ENCODE data around the gene TCF12.

TCF12 gene

GRCh38 chr15:57185507-57186074 lies 267.1 kb downstream of the TCF12 start:
- DNase-seq: no peak

GRCh38 chr15:57189466-57189865 lies 271.0 kb downstream of the TCF12 start:
- no peak for DNase-seq

- no peak for DNase-seq
These were observed 271.8 kb downstream of the TCF12 start for GRCh38 chr15:57190208-57190607.

- DNase-seq: no peak
These were observed 274.7 kb downstream of the TCF12 start for GRCh38 chr15:57193161-57193560.

- no peak for DNase-seq
These were observed 276.9 kb downstream of the TCF12 start for GRCh38 chr15:57195326-57195725.

- no peak for DNase-seq
These were observed 278.4 kb downstream of the TCF12 start for GRCh38 chr15:57196865-57197264.

- no peak for DNase-seq
These were observed 279.7 kb downstream of the TCF12 start for GRCh38 chr15:57198131-57198530.

GRCh38 chr15:57198654-57199291 lies 280.3 kb downstream of the TCF12 start:
- DNase-seq: peak; percentile 87

- DNase-seq: no peak
These were observed 283.1 kb downstream of the TCF12 start for GRCh38 chr15:57201578-57201977.

- no peak for DNase-seq
These were observed 285.5 kb downstream of the TCF12 start for GRCh38 chr15:57203906-57204305.

- DNase-seq: no peak
These were observed 286.8 kb downstream of the TCF12 start for GRCh38 chr15:57205027-57205855.

GRCh38 chr15:57205996-57206395 lies 287.6 kb downstream of the TCF12 start:
- DNase-seq: peak; percentile 59

GRCh38 chr15:57213862-57214261 lies 295.4 kb downstream of the TCF12 start:
- DNase-seq: peak; percentile 65

GRCh38 chr15:57215326-57215725 lies 296.9 kb downstream of the TCF12 start:
- no peak for DNase-seq

GRCh38 chr15:57215881-57216280 lies 297.4 kb downstream of the TCF12 start:
- no peak for DNase-seq

GRCh38 chr15:57216288-57216687 lies 297.8 kb downstream of the TCF12 start:
- no peak for DNase-seq

GRCh38 chr15:57217778-57218598 lies 299.5 kb downstream of the TCF12 start:
- DNase-seq: no peak

- DNase-seq: peak; percentile 98
These were observed 300.6 kb downstream of the TCF12 start for GRCh38 chr15:57218826-57219576.

GRCh38 chr15:57220205-57220604 lies 301.8 kb downstream of the TCF12 start:
- DNase-seq: peak; percentile 52

GRCh38 chr15:57221134-57221533 lies 302.7 kb downstream of the TCF12 start:
- no peak for DNase-seq

GRCh38 chr15:57223345-57223744 lies 304.9 kb downstream of the TCF12 start:
- peak; percentile 91 for DNase-seq

- no peak for DNase-seq
These were observed 305.4 kb downstream of the TCF12 start for GRCh38 chr15:57223887-57224286.
